ENCODE data around the gene CDK5RAP3.

DNA sequence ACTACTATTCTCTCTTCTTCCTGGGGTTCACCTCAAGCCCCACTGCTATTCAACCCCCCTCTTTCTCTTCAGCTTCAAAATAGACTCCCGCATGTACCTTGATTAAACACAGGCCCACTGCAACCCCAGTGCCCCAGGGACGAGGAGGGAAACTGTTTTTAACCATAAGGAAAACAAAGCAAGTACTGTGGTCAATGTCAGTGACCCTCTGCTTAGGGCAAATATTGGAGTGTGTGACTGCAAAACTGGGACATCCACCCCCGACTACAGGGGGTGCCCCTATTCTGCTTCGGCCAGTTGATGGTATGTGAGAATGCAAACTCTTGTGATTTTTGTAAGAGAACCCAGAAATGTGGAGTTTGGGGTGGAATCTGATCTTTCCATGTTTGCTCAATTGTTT lies 39.1 kb upstream of the CDK5RAP3 start:
- TF ChIP-seq, protein P1, sequence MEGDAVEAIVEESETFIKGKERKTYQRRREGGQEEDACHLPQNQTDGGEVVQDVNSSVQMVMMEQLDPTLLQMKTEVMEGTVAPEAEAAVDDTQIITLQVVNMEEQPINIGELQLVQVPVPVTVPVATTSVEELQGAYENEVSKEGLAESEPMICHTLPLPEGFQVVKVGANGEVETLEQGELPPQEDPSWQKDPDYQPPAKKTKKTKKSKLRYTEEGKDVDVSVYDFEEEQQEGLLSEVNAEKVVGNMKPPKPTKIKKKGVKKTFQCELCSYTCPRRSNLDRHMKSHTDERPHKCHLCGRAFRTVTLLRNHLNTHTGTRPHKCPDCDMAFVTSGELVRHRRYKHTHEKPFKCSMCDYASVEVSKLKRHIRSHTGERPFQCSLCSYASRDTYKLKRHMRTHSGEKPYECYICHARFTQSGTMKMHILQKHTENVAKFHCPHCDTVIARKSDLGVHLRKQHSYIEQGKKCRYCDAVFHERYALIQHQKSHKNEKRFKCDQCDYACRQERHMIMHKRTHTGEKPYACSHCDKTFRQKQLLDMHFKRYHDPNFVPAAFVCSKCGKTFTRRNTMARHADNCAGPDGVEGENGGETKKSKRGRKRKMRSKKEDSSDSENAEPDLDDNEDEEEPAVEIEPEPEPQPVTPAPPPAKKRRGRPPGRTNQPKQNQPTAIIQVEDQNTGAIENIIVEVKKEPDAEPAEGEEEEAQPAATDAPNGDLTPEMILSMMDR (IDR thresholded peaks at IDR 0.05; ENCODE audit: insufficient read depth, low read length), result no peak
- no peak for TF ChIP-seq POLR2AphosphoS5 (IDR thresholded peaks at IDR 0.05; ENCODE audit: low read depth)
- TF ChIP-seq, protein P2, sequence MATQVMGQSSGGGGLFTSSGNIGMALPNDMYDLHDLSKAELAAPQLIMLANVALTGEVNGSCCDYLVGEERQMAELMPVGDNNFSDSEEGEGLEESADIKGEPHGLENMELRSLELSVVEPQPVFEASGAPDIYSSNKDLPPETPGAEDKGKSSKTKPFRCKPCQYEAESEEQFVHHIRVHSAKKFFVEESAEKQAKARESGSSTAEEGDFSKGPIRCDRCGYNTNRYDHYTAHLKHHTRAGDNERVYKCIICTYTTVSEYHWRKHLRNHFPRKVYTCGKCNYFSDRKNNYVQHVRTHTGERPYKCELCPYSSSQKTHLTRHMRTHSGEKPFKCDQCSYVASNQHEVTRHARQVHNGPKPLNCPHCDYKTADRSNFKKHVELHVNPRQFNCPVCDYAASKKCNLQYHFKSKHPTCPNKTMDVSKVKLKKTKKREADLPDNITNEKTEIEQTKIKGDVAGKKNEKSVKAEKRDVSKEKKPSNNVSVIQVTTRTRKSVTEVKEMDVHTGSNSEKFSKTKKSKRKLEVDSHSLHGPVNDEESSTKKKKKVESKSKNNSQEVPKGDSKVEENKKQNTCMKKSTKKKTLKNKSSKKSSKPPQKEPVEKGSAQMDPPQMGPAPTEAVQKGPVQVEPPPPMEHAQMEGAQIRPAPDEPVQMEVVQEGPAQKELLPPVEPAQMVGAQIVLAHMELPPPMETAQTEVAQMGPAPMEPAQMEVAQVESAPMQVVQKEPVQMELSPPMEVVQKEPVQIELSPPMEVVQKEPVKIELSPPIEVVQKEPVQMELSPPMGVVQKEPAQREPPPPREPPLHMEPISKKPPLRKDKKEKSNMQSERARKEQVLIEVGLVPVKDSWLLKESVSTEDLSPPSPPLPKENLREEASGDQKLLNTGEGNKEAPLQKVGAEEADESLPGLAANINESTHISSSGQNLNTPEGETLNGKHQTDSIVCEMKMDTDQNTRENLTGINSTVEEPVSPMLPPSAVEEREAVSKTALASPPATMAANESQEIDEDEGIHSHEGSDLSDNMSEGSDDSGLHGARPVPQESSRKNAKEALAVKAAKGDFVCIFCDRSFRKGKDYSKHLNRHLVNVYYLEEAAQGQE (IDR thresholded peaks at IDR 0.05; ENCODE audit: insufficient replicate concordance, low read depth), result no peak
- TF ChIP-seq SPI1 (IDR thresholded peaks at IDR 0.05; ENCODE audit: borderline replicate concordance, low read depth), result no peak
- TF ChIP-seq GABPA (IDR thresholded peaks at IDR 0.05; ENCODE audit: low read depth), result no peak

Data from HL-60 (cell line).